GM12872 (cell line): ENCODE results near the gene ASAP3.

Experiments
- CTCF ChIP-seq: IDR thresholded peaks from 3 replicates; pipeline ENCODE4 v1.5.1; 2011; ENCODE audit warnings: low read depth, mild to moderate bottlenecking, low read length, moderate library complexity; ENCODE audit not compliant: insufficient read depth

ASAP3 gene

GRCh38 chr1:23407016-23407630 lies 76.9 kb downstream of the ASAP3 start:
- TF ChIP-seq CTCF, result no peak

DNA sequence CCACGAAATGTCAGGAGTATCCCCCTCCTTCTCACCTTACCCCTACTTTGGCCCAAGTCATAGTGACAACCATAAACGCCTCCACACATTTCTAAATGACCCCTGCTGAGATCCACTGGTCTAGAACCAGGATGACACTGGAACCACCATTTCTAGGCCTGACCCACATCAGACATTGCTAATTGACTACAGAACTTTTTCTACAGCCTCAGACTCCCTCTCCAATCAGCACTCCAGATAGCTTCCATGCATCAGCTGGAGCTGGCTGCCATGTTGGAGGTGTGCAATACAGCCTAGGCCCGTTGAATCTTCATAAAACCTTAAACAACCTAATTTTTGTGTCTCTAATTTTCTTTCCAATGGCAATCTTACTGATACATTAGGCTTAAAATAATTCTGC lies 78.0 kb downstream of the ASAP3 start:
- no peak for TF ChIP-seq CTCF

GRCh38 chr1:23403735-23404486 lies 80.1 kb downstream of the ASAP3 start:
- peak; percentile 98 for TF ChIP-seq CTCF

DNA sequence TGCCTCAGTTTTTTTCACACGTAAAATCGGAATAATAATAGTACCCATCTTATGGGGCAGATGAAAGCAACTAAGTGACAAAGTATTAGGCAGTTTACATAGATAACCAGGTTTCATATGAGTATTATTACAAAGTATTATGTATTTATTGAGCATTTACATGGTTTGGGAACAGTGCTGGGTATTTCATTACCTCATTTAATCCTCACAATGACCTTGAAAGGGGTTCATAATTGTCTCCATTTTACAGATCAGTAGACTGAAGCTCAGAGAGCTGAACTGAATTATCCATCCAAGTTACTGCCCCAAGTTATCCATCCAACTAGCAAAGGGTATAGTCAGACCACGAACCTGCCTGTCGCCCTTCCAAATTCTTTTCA lies 80.6 kb downstream of the ASAP3 start:
- TF ChIP-seq CTCF, result no peak

DNA sequence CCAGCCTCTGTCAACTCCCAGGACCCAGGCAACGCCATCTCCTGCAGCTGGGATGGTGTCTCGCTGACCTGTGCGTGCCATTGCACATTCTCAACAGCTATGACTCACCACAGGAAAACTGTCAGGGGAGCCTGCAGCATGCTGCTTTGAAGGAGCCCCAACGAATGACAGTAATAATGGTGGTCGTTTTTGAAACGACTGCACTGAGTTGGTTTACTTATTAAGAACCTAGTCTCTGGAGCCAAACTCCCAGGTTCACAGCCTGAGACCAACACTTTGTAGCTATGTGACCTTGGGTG lies 81.0 kb downstream of the ASAP3 start:
- no peak for TF ChIP-seq CTCF

- TF ChIP-seq CTCF, result no peak
Measured at GRCh38 chr1:23402286-23403037, 81.5 kb downstream of the ASAP3 start.

DNA sequence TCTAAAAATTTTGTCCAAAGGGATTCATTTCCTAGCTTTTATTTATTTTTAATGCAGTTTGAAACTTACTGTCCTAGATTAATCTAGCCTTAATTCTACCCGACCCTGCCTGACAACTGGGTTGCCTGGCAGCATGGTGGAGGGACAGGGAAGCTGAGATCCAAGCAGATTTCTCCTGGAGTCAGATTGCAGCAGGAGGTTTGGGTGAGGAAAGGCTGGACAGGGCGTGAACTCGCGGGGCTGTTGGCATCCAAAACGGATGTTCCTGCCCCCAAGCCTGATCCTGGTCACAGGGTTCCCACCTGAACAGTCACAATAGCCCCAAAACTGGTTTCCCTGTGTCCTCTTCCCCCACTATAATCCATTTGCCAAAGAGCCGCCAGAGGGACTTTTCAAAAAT lies 82.7 kb downstream of the ASAP3 start:
- TF ChIP-seq CTCF, result no peak
